ENCODE measurements around the gene CCNI2. TPM values are rescaled to one million over a fixed set of nuclear protein-coding genes. Genes with fewer than 3 reads are reported as not detected.

The CCNI2 gene
- total RNA-seq, 1 donor from 2014 or later = 1.4 TPM

- TF ChIP-seq CTCF (conservative IDR thresholded peaks at IDR 0.05) = no peak
- Mint-ChIP-seq H3K9me3 (no peaks in the 10 kb centered on the region), H3K27ac (no peak overlapping the region), H3K4me1 (ENCODE audit: unreplicated experiment) (no peaks in the 10 kb centered on the region), H3K4me3 (peak overlapping the region; percentile 83), H3K36me3 (no peaks in the 10 kb centered on the region), H3K27me3 (peaks cover 71% of the 10 kb centered on the region)
- DNase-seq (ENCODE audit: extremely low spot score, unreplicated experiment) = no peak
Observed at GRCh38 chr5:132746592-132746953, 653 bp upstream of the CCNI2 start.

- H3K36me3 Mint-ChIP-seq = no peaks in the 10 kb centered on the region
- no peaks in the 10 kb centered on the region for H3K4me1 Mint-ChIP-seq (ENCODE audit: unreplicated experiment)
- H3K27me3 Mint-ChIP-seq = peaks cover 65% of the 10 kb centered on the region
- H3K4me3 Mint-ChIP-seq = peak overlapping the region; percentile 62
- no peaks in the 10 kb centered on the region for H3K9me3 Mint-ChIP-seq
- TF ChIP-seq CTCF (conservative IDR thresholded peaks at IDR 0.05) = no peak
- no peak overlapping the region for H3K27ac Mint-ChIP-seq
- no peak for DNase-seq (ENCODE audit: extremely low spot score, unreplicated experiment)
Observed at GRCh38 chr5:132747616-132748440, 602 bp downstream of the CCNI2 start.

GRCh38 chr5:132748522-132749000 lies 1.3 kb downstream of the CCNI2 start:
- Mint-ChIP-seq H3K9me3 (no peaks in the 10 kb centered on the region), H3K27me3 (peaks cover 61% of the 10 kb centered on the region), H3K27ac (no peak overlapping the region), H3K36me3 (no peaks in the 10 kb centered on the region), H3K4me3 (peak overlapping the region; percentile 62), H3K4me1 (ENCODE audit: unreplicated experiment) (no peaks in the 10 kb centered on the region)
- TF ChIP-seq CTCF (conservative IDR thresholded peaks at IDR 0.05) = no peak
- DNase-seq (ENCODE audit: extremely low spot score, unreplicated experiment) = no peak

GRCh38 chr5:132749506-132749905 lies 2.3 kb downstream of the CCNI2 start:
- Mint-ChIP-seq H3K27ac (no peak overlapping the region), H3K36me3 (no peaks in the 10 kb centered on the region), H3K9me3 (no peaks in the 10 kb centered on the region), H3K4me3 (no peak overlapping the region), H3K4me1 (ENCODE audit: unreplicated experiment) (no peaks in the 10 kb centered on the region), H3K27me3 (peaks cover 58% of the 10 kb centered on the region)
- DNase-seq (ENCODE audit: extremely low spot score, unreplicated experiment) = no peak
- no peak for TF ChIP-seq CTCF (conservative IDR thresholded peaks at IDR 0.05)

GRCh38 chr5:132750471-132751230 lies 3.4 kb downstream of the CCNI2 start:
- H3K36me3 Mint-ChIP-seq = no peaks in the 10 kb centered on the region
- no peaks in the 10 kb centered on the region for H3K4me1 Mint-ChIP-seq (ENCODE audit: unreplicated experiment)
- no peak for TF ChIP-seq CTCF (conservative IDR thresholded peaks at IDR 0.05)
- H3K9me3 Mint-ChIP-seq = no peaks in the 10 kb centered on the region
- no peak overlapping the region for H3K4me3 Mint-ChIP-seq
- H3K27ac Mint-ChIP-seq = no peak overlapping the region
- no peak for DNase-seq (ENCODE audit: extremely low spot score, unreplicated experiment)
- H3K27me3 Mint-ChIP-seq = peaks cover 47% of the 10 kb centered on the region
